ENCODE measurements around the gene MIEF1.

Gene MIEF1

DNA sequence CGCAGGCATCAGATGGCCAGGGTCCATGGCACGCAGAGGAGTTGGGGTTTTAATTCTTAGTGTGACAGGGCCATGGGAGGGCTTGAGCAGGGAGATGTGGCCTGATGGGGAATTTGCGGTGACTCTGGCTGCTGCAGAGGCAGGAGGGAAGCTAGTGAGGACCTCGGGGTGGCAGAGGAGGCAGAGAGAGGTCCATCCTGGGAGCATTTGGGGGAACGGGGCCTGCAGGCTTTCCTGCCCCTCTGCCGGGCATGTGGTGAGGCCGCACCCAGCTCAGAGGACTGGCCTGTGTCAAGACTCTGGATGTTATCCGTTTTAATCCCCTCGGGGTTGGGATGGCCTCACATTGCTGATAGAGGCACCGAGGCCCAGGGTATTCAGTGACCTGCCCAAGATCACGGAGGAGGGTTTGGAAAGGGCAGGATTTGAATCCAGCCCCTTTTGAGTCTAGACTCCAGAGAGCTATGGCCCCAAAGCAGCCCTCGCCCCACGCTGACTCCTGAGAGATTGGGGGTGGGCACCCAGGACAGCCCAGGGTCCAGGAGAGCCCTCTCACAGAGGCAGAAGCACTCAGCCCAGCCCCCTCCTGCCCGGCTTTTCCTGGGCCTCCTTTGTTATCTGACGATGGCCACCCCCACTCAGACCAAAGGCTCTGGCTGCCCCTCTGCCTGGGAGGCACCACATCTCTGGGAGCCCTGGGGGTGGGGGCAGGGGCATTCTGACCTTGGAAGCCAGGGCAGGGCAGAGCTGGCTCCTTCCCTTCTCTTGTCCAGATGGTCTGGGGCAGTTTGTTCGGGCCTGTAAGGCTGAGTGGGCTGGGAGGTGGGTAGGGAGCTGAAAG is 31.4 kb upstream of the MIEF1 start:
- no peak for DNase-seq (ENCODE audit: low read depth)

DNA sequence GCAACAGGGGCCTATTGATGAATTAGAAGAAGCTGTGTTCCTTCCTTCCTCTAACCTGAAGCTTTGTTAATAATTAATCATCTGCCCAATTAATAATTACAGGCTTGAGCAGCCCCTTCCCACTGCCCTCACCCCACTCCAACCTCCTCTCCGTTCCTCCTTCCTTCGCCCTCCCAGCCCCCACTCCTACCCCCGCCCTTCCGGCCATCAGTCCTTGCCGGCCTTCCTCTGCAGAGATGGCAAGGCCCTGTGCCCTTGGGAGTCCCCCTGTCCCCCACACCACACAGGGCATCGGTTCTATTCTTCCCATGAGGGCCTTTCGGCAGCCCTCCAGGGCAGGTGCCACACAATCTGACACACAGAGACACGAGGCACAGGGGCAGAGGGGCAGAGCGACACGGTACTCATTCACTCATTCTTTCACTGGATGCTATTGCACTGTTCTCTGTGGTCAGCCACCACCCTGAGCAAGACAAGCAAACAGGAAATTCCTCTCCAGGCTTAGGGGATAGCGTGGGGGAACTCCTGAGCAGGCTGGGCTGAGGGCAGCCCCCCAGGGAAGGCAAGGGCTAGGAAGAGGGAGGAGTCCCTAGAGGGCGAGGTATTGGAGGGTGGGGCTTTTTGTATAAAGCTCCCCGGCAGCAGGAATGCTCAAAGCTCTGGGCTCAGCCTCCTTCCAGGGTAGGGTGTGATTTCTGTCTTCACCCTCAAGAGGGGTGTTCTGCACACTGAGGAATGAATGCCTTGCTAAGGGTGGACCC is 30.5 kb upstream of the MIEF1 start:
- DNase-seq (ENCODE audit: low read depth): no peak

DNA sequence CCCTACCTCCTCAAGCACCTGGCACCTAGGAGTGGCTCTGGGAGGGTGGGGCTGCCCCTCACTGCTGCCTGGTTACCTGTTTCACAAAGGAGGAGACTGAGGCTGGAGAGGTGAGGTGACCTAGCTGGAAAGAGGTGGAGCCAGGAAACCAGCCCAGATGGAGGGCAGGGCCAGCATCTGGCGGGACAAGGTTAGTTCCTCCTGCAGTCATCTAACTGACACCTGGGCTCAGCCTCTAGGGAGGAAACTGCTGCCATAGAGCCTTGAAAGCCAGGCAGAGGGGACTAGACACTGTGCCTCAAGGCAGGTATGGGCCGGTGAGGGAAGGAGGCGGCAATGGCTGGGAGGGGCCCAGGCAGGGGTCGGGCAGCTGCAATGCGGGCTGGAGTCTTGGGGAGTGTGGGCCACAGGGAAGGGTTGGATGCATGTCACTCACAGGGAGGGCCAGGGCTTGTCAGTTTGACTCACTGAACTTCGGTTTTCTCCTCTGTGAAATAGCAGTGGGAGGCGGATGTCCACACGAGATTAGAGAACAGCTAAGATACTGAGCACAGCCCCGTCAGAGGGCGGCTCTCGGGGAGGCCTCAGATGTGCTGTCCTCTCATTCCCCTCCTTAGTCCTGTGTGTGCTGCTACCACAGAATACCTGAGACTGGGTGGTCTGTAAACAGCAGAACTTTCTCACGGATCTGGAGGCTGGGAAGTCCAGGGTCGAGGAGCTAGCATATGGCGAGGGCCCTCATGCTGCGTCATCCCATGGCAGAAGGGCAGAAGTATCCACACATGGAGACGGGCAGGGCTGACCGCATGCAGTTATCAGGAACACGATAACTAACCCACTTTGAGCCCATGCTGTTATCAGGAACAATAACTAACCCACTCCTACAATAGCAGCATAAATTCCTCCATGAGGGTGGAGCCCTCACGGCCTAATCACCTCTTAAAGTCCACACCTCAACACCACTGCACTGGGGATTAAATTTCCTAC is 29.2 kb upstream of the MIEF1 start:
- no peak for DNase-seq (ENCODE audit: low read depth)

DNA sequence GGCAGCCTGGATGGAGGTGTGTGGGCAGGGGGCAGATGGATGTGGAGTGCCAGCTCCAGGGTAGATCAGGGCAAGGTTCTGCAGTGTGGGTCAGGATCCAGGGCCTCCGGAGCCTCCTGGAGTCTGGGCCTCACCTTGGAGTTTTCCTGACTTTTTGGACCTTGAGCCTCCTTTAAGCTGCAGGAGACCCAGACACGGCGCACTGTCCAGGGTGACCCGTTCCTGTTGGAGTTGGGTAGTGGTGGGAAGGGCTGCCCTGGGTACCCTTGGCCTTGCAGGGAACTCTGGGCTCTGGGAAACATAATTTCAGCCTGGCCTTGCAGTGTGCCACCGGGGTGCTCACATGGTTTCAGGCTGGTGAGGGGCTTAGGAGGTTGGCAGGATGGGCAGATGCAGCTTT is 28.2 kb upstream of the MIEF1 start:
- DNase-seq (ENCODE audit: low read depth): no peak

DNA sequence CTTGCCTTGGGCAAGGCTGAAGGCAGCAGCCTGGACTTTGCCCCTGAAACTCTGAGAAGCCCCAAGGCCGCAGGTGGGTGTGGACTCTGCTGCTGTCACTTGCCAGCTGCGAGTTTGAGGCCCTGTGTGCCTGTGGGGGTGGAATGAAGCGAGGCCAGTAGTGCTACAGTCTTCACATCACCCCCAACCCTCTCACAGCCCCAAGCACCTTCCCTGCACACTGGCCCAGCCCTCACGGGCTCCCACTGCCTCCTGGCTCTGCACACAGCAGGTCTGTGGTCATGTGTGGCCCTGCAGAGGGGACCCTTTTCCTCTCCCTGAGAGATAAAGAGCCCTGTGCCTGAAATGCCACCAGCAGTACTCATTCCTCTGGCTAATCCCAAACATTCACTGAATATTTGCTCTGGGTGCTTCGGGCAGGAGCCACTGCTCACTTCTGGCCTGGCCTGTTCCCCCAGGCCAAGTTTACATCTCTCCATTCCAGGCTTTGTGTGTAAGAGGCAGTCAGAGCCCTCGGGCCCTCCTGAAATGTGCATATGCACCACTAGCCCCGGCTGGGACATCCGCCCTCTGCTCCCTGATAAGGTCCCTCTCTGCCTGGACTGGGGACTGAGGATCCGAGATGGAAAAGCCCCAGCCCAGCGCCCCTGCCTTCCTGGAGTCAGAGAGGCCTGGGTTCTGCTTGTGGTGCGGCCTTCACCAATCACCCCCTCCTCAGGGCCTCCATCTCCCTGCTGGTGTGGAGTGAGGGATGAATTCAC is 27.6 kb upstream of the MIEF1 start:
- no peak for DNase-seq (ENCODE audit: low read depth)

DNA sequence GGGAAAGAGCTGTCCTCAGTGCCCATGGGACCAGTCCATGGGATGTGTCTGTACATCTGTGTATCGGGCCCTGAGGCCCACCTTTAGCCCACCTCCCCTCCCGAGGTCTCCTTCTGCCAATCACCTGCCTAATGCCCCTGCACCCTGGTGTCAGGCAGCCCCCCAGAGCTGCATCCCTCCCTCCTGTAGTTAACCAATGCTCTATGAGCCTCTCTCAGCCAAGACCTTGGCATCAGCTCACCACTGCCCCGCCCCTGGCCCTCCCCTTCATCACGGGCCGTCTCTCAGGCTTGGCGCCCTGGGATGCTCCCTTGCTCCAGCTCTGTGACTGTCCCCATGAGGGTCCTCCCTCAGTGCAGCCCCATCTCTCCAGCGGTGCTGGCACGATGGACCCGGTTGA is 26.8 kb upstream of the MIEF1 start:
- DNase-seq (ENCODE audit: low read depth): no peak

DNA sequence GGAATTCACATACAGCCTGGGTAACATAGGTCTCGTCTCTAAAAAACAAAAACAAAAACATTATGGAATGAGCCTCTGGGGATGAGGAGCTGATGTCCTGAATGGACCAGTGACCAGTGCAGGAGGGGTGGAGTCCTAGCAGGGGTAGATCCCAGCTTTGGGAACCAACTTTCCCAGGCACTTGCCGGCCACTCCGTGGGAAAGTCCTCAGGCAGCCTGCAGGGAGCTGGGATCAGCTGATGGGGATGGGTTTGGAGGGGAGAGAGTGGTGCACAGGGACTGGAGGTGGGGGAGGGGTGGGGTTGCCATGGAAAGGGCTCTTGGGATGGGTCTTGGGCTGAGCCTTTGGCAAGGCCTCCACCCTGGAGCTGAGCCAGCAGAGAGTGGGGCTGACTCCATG is 26.2 kb upstream of the MIEF1 start:
- no peak for DNase-seq (ENCODE audit: low read depth)

DNA sequence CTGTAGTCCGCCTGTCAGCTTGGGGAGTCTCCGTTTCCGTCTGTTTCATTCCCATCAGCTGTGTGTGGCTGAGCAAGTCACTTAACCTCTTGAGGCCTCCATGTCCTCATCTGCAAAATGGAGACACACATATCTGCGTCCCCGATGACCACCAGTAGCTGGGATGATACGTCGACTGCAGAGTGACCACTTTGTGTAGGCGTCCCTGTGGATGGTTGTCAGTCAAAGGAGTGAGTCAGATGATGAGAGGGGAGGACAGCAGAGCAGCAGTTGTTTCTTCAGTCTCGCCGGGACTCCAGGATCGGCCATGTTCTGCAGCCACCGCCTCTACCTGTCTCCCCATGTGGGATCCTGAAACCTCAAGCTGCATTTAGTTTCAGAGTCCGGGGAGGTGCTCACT is 25.4 kb upstream of the MIEF1 start:
- DNase-seq (ENCODE audit: low read depth): no peak

DNA sequence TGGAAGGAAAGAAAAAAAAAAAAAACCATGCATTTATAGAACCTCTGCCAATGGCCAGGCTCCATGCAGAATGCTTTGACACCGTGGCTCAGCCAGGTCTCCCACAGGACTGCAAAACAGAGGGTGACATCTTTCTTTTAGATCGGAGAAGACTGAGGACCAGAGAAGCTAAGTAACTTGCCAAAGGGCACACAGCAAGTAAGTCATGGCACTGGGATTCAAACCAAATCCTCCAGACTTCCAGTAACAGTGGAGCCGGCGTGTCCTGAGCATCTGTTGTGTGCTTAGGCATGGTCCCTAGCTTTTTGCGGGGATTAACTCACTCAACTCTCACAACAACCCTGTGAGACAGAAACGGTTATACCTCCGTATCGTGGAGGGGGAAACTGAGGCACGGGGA is 24.5 kb upstream of the MIEF1 start:
- no peak for DNase-seq (ENCODE audit: low read depth)

DNA sequence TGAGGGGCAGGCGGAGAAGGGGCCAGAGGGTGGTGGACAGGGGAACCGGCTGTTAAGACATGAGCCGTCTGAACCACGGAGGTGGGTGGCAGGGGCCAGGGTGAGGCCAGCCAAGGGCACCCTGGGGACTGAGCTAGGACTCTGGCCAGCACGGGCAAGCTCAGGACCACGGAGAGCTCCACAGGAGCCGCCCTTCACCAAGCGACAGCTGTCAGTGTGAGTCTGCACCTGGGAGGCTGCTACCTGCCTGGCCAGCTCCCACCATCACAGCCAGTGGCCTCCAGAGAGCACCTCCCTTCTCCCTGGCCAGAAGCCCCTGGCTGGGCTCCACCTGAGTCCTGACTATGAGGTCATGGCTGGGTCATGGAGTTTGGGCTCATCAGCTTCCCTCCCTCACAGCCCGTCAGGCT is 23.6 kb upstream of the MIEF1 start:
- DNase-seq (ENCODE audit: low read depth): no peak

DNA sequence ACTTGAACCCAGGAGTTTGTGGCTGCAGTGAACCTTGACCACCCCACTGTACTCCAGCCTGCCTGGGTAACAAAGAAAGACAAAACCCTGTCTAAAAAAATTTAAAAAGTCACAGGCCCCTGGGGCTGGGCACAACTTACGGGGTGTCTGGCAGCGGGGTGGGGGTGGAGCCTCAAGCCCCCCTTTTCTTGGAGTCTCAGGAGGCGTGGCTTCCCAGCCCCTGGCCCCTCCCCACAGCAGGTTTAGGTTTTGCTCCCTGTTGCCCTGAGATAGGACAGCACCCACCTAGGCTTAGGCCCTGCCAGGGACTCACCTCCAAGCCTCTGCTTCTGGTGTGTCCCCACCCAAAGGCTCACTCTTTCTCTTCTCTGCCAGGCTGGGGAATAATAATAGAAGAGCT is 22.8 kb upstream of the MIEF1 start:
- DNase-seq (ENCODE audit: low read depth): no peak

DNA sequence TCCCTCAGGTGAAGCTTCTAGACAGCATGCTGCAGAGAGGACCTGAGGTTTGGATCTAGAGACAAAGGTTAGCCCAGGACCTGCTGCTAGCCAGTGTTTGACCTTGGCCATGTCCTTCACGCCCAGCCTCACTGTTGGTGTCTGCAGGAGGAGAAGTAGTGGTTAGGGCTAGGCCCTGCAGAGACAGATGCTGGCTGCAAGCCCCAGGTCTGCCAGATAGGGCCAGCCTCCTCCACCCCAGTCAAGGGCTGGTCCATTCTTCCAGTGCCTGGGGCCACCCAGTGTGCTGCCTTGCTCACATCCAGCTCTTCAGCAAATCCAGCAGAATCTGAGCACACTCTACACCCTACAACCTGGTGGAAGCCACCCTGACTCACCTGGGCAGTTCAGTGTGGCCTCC is 21.5 kb upstream of the MIEF1 start:
- DNase-seq (ENCODE audit: low read depth): no peak

DNA sequence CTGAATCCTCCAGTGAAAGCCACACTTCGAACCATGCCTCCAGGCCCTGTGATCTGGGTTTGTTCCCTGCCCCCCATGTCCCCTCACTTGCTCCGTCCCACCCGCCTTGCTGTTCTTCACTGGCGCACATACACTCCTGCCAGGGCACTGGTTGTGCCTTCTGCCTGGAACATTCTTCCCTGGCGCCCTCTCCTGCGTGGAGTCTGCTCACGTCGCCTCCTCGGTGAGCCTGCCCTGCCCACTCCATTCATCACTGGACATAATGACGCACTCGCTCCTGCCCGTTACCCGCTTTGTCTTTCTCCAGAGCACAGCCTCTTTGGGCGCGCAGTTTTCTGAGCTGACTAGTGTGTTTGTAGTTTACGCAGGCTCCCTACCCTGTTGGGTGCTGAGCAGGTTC is 21.0 kb upstream of the MIEF1 start:
- no peak for DNase-seq (ENCODE audit: low read depth)

DNA sequence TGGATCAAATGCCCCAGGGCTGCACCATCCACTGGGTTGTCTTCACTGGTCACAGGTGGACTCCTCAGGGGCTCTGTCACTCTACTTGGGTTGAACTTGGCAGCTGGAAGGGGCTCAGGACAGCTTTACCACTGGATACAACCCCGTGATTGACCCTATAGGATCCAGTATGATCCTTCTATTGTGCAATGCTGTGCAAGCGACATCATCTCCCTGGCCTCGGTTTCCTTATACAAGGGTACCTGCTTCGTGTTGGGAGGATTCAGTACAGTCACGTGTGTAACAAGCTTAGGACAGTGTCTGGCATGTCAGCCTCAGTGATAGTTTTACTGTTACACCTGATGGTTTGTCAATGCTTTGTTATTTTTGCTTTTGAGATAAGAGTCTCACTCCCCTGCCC is 20.5 kb upstream of the MIEF1 start:
- DNase-seq (ENCODE audit: low read depth): no peak

DNA sequence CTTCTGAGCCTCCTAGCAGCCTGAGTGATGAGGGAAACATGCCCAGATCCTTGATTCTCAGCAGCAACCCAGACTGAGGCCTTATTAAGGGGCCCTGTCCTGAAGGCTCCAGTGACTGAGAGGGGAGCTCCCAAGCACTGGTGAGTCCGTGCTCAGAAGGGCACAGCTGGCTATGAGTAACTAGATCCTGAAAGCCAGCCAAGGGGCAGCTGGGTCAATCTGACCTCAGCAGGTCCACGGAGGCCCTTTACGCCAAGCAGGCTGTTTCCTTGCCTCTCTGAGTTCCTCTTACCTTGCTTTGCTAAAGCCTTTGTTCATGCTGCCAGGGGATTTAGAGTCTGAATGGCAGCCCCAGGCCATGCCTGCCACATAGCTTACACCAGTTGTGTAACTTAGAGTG is 19.3 kb upstream of the MIEF1 start:
- DNase-seq (ENCODE audit: low read depth): no peak

DNA sequence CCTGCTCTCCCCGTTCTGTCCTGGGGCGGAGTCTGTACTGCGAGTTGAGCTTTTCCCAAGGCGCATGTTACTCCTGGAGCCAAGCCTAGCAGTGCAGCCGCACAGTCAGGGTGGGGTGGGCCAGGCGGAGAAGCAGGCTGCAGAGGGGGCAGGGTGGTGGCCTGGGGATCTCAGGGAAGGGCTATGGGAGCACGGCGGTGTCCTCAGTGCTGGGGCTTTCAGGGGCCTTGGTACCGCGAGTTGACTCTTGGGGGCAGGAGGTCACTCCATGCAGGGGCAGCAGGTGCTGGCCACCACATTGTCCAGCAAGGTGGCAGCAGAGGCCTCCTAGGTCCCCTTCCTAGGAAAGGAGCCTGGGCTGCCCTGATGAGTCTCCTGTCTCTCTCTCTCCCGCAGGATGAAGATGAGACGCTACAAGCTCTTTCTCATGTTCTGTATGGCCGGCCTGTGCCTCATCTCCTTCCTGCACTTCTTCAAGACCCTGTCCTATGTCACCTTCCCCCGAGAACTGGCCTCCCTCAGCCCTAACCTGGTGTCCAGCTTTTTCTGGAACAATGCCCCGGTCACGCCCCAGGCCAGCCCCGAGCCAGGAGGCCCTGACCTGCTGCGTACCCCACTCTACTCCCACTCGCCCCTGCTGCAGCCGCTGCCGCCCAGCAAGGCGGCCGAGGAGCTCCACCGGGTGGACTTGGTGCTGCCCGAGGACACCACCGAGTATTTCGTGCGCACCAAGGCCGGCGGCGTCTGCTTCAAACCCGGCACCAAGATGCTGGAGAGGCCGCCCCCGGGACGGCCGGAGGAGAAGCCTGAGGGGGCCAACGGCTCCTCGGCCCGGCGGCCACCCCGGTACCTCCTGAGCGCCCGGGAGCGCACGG is 14.9 kb upstream of the MIEF1 start:
- no peak for DNase-seq (ENCODE audit: low read depth)

DNA sequence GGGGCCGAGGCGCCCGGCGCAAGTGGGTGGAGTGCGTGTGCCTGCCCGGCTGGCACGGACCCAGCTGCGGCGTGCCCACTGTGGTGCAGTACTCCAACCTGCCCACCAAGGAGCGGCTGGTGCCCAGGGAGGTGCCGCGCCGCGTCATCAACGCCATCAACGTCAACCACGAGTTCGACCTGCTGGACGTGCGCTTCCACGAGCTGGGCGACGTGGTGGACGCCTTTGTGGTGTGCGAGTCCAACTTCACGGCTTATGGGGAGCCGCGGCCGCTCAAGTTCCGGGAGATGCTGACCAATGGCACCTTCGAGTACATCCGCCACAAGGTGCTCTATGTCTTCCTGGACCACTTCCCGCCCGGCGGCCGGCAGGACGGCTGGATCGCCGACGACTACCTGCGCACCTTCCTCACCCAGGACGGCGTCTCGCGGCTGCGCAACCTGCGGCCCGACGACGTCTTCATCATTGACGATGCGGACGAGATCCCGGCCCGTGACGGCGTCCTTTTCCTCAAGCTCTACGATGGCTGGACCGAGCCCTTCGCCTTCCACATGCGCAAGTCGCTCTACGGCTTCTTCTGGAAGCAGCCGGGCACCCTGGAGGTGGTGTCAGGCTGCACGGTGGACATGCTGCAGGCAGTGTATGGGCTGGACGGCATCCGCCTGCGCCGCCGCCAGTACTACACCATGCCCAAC is 14.1 kb upstream of the MIEF1 start:
- DNase-seq (ENCODE audit: low read depth): no peak

DNA sequence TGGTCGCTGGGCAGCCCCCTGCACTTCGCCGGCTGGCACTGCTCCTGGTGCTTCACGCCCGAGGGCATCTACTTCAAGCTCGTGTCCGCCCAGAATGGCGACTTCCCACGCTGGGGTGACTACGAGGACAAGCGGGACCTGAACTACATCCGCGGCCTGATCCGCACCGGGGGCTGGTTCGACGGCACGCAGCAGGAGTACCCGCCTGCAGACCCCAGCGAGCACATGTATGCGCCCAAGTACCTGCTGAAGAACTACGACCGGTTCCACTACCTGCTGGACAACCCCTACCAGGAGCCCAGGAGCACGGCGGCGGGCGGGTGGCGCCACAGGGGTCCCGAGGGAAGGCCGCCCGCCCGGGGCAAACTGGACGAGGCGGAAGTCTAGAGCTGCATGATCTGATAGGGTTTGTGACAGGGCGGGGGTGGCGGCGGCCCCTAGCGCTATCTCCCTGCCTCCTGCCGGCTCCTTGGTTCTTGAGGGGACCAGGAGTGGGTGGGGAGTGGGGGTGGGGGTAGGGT is 13.5 kb upstream of the MIEF1 start:
- DNase-seq (ENCODE audit: low read depth): no peak
